ENCODE data around the gene CELF6. TPM values are rescaled to one million over a fixed set of nuclear protein-coding genes. Genes with fewer than 3 reads are reported as not detected.
A peak's percentile ranks its signal among the peaks of the same experiment; 100 is the strongest.
"Not testable (repeated sequence)": the region's sequence is repeated elsewhere in the genome, so short reads cannot be mapped to it uniquely, and the experiment has no call there.

The CELF6 gene
- total RNA-seq, 1 experiment from 2014 or later = not detected

DNA sequence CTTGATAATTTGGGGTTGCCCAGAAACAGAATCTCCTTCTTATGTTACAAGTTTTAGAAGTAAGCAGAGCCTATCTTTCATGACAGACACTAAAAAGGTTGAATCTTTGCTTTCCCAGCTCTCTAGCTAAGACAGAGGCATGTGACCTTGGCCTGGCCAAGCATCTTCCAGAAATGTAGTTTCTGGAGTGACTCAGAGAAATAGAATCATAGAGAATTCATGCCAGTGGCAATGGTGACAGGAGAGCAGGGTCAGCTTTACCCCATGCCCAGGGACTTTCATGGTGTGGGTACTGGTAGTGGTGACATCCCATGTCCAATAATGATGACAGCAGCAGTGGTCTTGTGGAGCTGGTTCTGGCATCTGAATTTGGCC is 43.6 kb downstream of the CELF6 start:
- TF ChIP-seq CTCF (conservative IDR thresholded peaks at IDR 0.05; ENCODE audit: low read depth, low read length) = no peak
- TF ChIP-seq EZH2 (IDR thresholded peaks at IDR 0.05; ENCODE audit: borderline replicate concordance, low read depth, low read length, poor library complexity, severe bottlenecking) = no peak
- no peak for DNase-seq (ENCODE audit: low spot score)
- intact Hi-C loops (cut with micrococcal nuclease; ENCODE audit: unreplicated experiment) = no loop called here
- no peaks in the 10 kb centered on the region for H3K9me3 ChIP-seq (ENCODE audit: low read depth, low read length, poor library complexity, severe bottlenecking)
- BruUV-seq (replicated peaks) = no TSS peak
- H3K27me3 ChIP-seq (replicated peaks; ENCODE audit: insufficient read depth, low read depth, low read length, poor library complexity) = no peaks in the 10 kb centered on the region
- ChIA-PET POLR2A (ENCODE audit: low non-redundant PET) (no interaction called here), CTCF (no interaction called here)
- H3K27ac ChIP-seq (ENCODE audit: low read depth, low read length, poor library complexity, severe bottlenecking) = no peak overlapping the region
- no peak overlapping the region for H3K4me3 ChIP-seq (ENCODE audit: low read depth, low read length, poor library complexity, severe bottlenecking)
- H3K36me3 ChIP-seq (ENCODE audit: insufficient read depth, low read length, poor library complexity, severe bottlenecking) = no peaks in the 10 kb centered on the region
- peaks cover 6% of the 10 kb centered on the region for H3K4me1 ChIP-seq (ENCODE audit: insufficient read depth, low read length, poor library complexity, severe bottlenecking)

- DNase-seq (ENCODE audit: low spot score); POLR2A ChIA-PET (ENCODE audit: low non-redundant PET); H3K9me3 ChIP-seq (ENCODE audit: low read depth, low read length, poor library complexity, severe bottlenecking); H3K36me3 ChIP-seq (ENCODE audit: insufficient read depth, low read length, poor library complexity, severe bottlenecking); H3K27me3 ChIP-seq (replicated peaks; ENCODE audit: insufficient read depth, low read depth, low read length, poor library complexity); H3K27ac ChIP-seq (ENCODE audit: low read depth, low read length, poor library complexity, severe bottlenecking); CTCF ChIA-PET; intact Hi-C loops (cut with micrococcal nuclease; ENCODE audit: unreplicated experiment); BruUV-seq (replicated peaks); H3K4me3 ChIP-seq (ENCODE audit: low read depth, low read length, poor library complexity, severe bottlenecking): not testable (repeated sequence)
- H3K4me1 ChIP-seq (ENCODE audit: insufficient read depth, low read length, poor library complexity, severe bottlenecking) = peaks cover 11% of the 10 kb centered on the region
Observed at GRCh38 chr15:72275635-72276325, 44.2 kb downstream of the CELF6 start.

DNA sequence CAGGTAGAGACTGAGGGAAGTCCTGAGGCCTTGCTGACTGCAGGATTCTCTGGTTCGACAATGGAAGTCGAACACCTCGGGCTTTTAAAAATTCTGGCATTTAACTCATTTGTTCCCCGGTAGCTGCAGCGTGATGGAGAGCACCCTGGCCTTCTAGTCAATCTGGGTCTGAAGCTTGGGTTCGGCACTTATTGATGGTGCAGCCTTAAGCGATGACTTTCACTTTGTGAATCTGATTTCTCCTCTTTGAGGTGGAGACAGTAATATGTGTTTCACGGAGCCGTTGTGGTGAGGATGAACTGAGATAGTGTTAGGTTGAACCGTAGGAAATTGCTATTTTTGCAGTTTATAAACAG is 47.0 kb downstream of the CELF6 start:
- intact Hi-C loops (cut with micrococcal nuclease; ENCODE audit: unreplicated experiment) = no loop called here
- POLR2A ChIA-PET (ENCODE audit: low non-redundant PET) = no interaction called here
- H3K9me3 ChIP-seq (ENCODE audit: low read depth, low read length, poor library complexity, severe bottlenecking) = no peaks in the 10 kb centered on the region
- H3K27me3 ChIP-seq (replicated peaks; ENCODE audit: insufficient read depth, low read depth, low read length, poor library complexity) = no peaks in the 10 kb centered on the region
- H3K4me1 ChIP-seq (ENCODE audit: insufficient read depth, low read length, poor library complexity, severe bottlenecking) = peaks cover 13% of the 10 kb centered on the region
- no peak for DNase-seq (ENCODE audit: low spot score)
- peaks cover 15% of the 10 kb centered on the region for H3K36me3 ChIP-seq (ENCODE audit: insufficient read depth, low read length, poor library complexity, severe bottlenecking)
- CTCF ChIA-PET = interaction anchor here (0.5 kb wide), 1 partner anchor 50 kb away, joined by 4 read pairs; no protein-coding TSS in a partner anchor
- TF ChIP-seq EZH2 (IDR thresholded peaks at IDR 0.05; ENCODE audit: borderline replicate concordance, low read depth, low read length, poor library complexity, severe bottlenecking) = no peak
- TF ChIP-seq CTCF (conservative IDR thresholded peaks at IDR 0.05; ENCODE audit: low read depth, low read length) = no peak
- H3K27ac ChIP-seq (ENCODE audit: low read depth, low read length, poor library complexity, severe bottlenecking) = peak overlapping the region; percentile 17
- H3K4me3 ChIP-seq (ENCODE audit: low read depth, low read length, poor library complexity, severe bottlenecking) = peak overlapping the region; percentile 93
- no TSS peak for BruUV-seq (replicated peaks)
